Measurements from ENCODE around the gene PLAAT3. TPM values are rescaled to one million over a fixed set of nuclear protein-coding genes. Genes with fewer than 3 reads are reported as not detected.

Gene PLAAT3
- total and polyA plus RNA-seq, 2 donors from 2014 or later = 88.2 to 262 TPM

GRCh38 chr11:63554877-63555223 is 59.4 kb downstream of the PLAAT3 start:
- no peak for FAIRE-seq
- intact Hi-C loops (cut with DNase I) = no loop called here
- no peak for TF ChIP-seq CTCF (IDR thresholded peaks at IDR 0.05; ENCODE audit: borderline replicate concordance, extremely low read depth, insufficient read depth)
- no peak for DNase-seq
- H3K27me3 ChIP-seq (ENCODE audit: control insufficient read depth, insufficient read depth, low read length) = no peaks in the 10 kb centered on the region
- H3K4me1 ChIP-seq (ENCODE audit: control insufficient read depth in 2 of 3, insufficient read depth in 2 of 3, low read depth in 1 of 3, low read length in 3 of 3) = no peaks in the 10 kb centered on the region
- H3K4me3 ChIP-seq (ENCODE audit: low read length in 3 of 3) = no peak overlapping the region
- H3K9me3 ChIP-seq (ENCODE audit: control insufficient read depth in 2 of 3, insufficient read depth in 1 of 3, low read length in 3 of 3) = no peaks in the 10 kb centered on the region
- no peaks in the 10 kb centered on the region for H3K36me3 ChIP-seq (ENCODE audit: control insufficient read depth in 2 of 3, insufficient read depth in 3 of 3, low read length in 3 of 3)
- no peak overlapping the region for H3K27ac ChIP-seq (ENCODE audit: low read depth in 2 of 2, low read length in 2 of 2)
- H3K9ac ChIP-seq (ENCODE audit: low read length in 3 of 3) = no peak overlapping the region

GRCh38 chr11:63553759-63554158 is 60.5 kb downstream of the PLAAT3 start:
- Histone ChIP-seq H3K4me3 (ENCODE audit: low read length in 3 of 3) (no peak overlapping the region), H3K27ac (ENCODE audit: low read depth in 2 of 2, low read length in 2 of 2) (no peak overlapping the region), H3K36me3 (ENCODE audit: control insufficient read depth in 2 of 3, insufficient read depth in 3 of 3, low read length in 3 of 3) (no peaks in the 10 kb centered on the region), H3K9ac (ENCODE audit: low read length in 3 of 3) (no peak overlapping the region), H3K4me1 (ENCODE audit: control insufficient read depth in 2 of 3, insufficient read depth in 2 of 3, low read depth in 1 of 3, low read length in 3 of 3) (no peaks in the 10 kb centered on the region), H3K27me3 (ENCODE audit: control insufficient read depth, insufficient read depth, low read length) (no peaks in the 10 kb centered on the region), H3K9me3 (ENCODE audit: control insufficient read depth in 2 of 3, insufficient read depth in 1 of 3, low read length in 3 of 3) (no peaks in the 10 kb centered on the region)
- FAIRE-seq (no peak), DNase-seq (no peak)
- intact Hi-C loops (cut with DNase I) = no loop called here
- no peak for TF ChIP-seq CTCF (IDR thresholded peaks at IDR 0.05; ENCODE audit: borderline replicate concordance, extremely low read depth, insufficient read depth)

GRCh38 chr11:63552921-63553320 is 61.3 kb downstream of the PLAAT3 start:
- Histone ChIP-seq H3K9me3 (ENCODE audit: control insufficient read depth in 2 of 3, insufficient read depth in 1 of 3, low read length in 3 of 3) (no peaks in the 10 kb centered on the region), H3K36me3 (ENCODE audit: control insufficient read depth in 2 of 3, insufficient read depth in 3 of 3, low read length in 3 of 3) (no peaks in the 10 kb centered on the region), H3K27ac (ENCODE audit: low read depth in 2 of 2, low read length in 2 of 2) (no peak overlapping the region), H3K9ac (ENCODE audit: low read length in 3 of 3) (no peak overlapping the region), H3K4me1 (ENCODE audit: control insufficient read depth in 2 of 3, insufficient read depth in 2 of 3, low read depth in 1 of 3, low read length in 3 of 3) (no peaks in the 10 kb centered on the region), H3K27me3 (ENCODE audit: control insufficient read depth, insufficient read depth, low read length) (no peaks in the 10 kb centered on the region), H3K4me3 (ENCODE audit: low read length in 3 of 3) (no peak overlapping the region)
- DNase-seq (no peak), FAIRE-seq (no peak)
- TF ChIP-seq CTCF (IDR thresholded peaks at IDR 0.05; ENCODE audit: borderline replicate concordance, extremely low read depth, insufficient read depth) = no peak
- intact Hi-C loops (cut with DNase I) = no loop called here

- no peak for TF ChIP-seq CTCF (IDR thresholded peaks at IDR 0.05; ENCODE audit: borderline replicate concordance, extremely low read depth, insufficient read depth)
- Histone ChIP-seq H3K27me3 (ENCODE audit: control insufficient read depth, insufficient read depth, low read length) (no peaks in the 10 kb centered on the region), H3K27ac (ENCODE audit: low read depth in 2 of 2, low read length in 2 of 2) (no peak overlapping the region), H3K4me1 (ENCODE audit: control insufficient read depth in 2 of 3, insufficient read depth in 2 of 3, low read depth in 1 of 3, low read length in 3 of 3) (peaks cover 0 to 4% (median 0%) of the 10 kb centered on the region in 3 donors), H3K4me3 (ENCODE audit: low read length in 3 of 3) (no peak overlapping the region), H3K9me3 (ENCODE audit: control insufficient read depth in 2 of 3, insufficient read depth in 1 of 3, low read length in 3 of 3) (no peaks in the 10 kb centered on the region), H3K36me3 (ENCODE audit: control insufficient read depth in 2 of 3, insufficient read depth in 3 of 3, low read length in 3 of 3) (no peaks in the 10 kb centered on the region), H3K9ac (ENCODE audit: low read length in 3 of 3) (no peak overlapping the region)
- no peak for FAIRE-seq
- DNase-seq = no peak
- intact Hi-C loops (cut with DNase I) = no loop called here
These were observed 62.4 kb downstream of the PLAAT3 start for GRCh38 chr11:63551889-63552266.
